BJ (cell line): ENCODE data around the gene MRPS34. TPM values are rescaled to one million over a fixed set of nuclear protein-coding genes. Genes with fewer than 3 reads are reported as not detected.

Experiments used
- CTCF ChIA-PET: fragments of 350-600 bp; formaldehyde crosslinking; extraction: SDS; loops from one replicate; lab custom pipeline; 2021; ENCODE audit warnings: antibody characterized with exemption, inconsistent platforms; lab: Yijun Ruan, JAX
- POLR2A ChIA-PET: fragments of 300-600 bp; sonication (Branson Sonifier 250); formaldehyde crosslinking; extraction: SDS; loops from one replicate; lab custom pipeline; 2021; ENCODE audit warnings: antibody characterized with exemption; lab: Charles Lee
- DNase-seq: peaks from one replicate; pipeline ENCODE4 v3.0.0-alpha.2; 2011; ENCODE audit warnings: low read depth
- H3K27me3 ChIP-seq: 2 replicates; pipeline ENCODE4 v1.6.0; 2011; ENCODE audit warnings: low read length; ENCODE audit not compliant: control insufficient read depth, insufficient read depth
- H3K36me3 ChIP-seq: 2 replicates; pipeline ENCODE4 v1.5.1; 2011; ENCODE audit warnings: low read length; ENCODE audit not compliant: control insufficient read depth, insufficient read depth
- H3K4me3 ChIP-seq: 2 replicates; pipeline ENCODE4 v1.5.1; 2011; ENCODE audit warnings: low read depth, mild to moderate bottlenecking, control low read depth, low read length
- CTCF ChIP-seq: IDR thresholded peaks from 2 replicates; pipeline ENCODE4 v1.5.1; 2011; ENCODE audit warnings: low read depth, mild to moderate bottlenecking, control low read depth, inconsistent platforms, low read length, moderate library complexity; ENCODE audit not compliant: insufficient read depth
- polyA plus RNA-seq: library from polyadenylated mRNA; depleted of rRNA; stranded (reverse); fragments of >200 nt; gene quantifications from 2 replicates; pipeline ENCODE4 v1.2.3, GENCODE V29; 2011

MRPS34 gene
- polyA plus RNA-seq, 1 experiment = 69.6 TPM

- TF ChIP-seq CTCF = no peak
- ChIA-PET CTCF (interaction anchor here (0.6 to 1.6 kb wide), 4 partner anchors 8 to 81 kb away, joined by 3 to 11 read pairs (median 3); partner anchors contain the start of genes NUBP2 and SPSB3), POLR2A (no interaction called here)
- no peak for DNase-seq
- Histone ChIP-seq H3K36me3 (peaks cover 27% of the 10 kb centered on the region), H3K27me3 (no peaks in the 10 kb centered on the region), H3K4me3 (no peak overlapping the region)
Measured at GRCh38 chr16:1775006-1775845, 2.3 kb upstream of the MRPS34 start.

- no peak for TF ChIP-seq CTCF
- Histone ChIP-seq H3K36me3 (peaks cover 25% of the 10 kb centered on the region), H3K27me3 (no peaks in the 10 kb centered on the region), H3K4me3 (peak overlapping the region; percentile 92)
- DNase-seq = no peak
- ChIA-PET POLR2A (no interaction called here), CTCF (interaction anchor here (1.0 to 1.9 kb wide), 4 partner anchors 8 to 68 kb away, joined by 3 to 11 read pairs (median 6); partner anchors contain the start of genes MAPK8IP3, NUBP2 and SPSB3)
Measured at GRCh38 chr16:1774448-1774780, 1.5 kb upstream of the MRPS34 start.

- POLR2A ChIA-PET = no interaction called here
- Histone ChIP-seq H3K36me3 (peaks cover 29% of the 10 kb centered on the region), H3K4me3 (peak overlapping the region; percentile 92), H3K27me3 (no peaks in the 10 kb centered on the region)
- CTCF ChIA-PET = interaction anchor here (1.0 to 1.9 kb wide), 4 partner anchors 9 to 68 kb away, joined by 3 to 11 read pairs (median 6); partner anchors contain the start of genes MAPK8IP3, NUBP2 and SPSB3
- DNase-seq = no peak
- TF ChIP-seq CTCF = no peak
Measured at GRCh38 chr16:1773703-1774447, 941 bp upstream of the MRPS34 start.

- no peak for DNase-seq
Measured at GRCh38 chr16:1772362-1772907, 499 bp downstream of the MRPS34 start, which contains the start of gene EME2. Gene EME2, plus strand, starts transcription at chr16:1772810. Its CDS starts 418 bp downstream, at chr16:1773228.

More at GRCh38 chr16:1772362-1772907, 499 bp downstream of the MRPS34 start, which contains the start of gene EME2:
- H3K36me3 ChIP-seq = peaks cover 31% of the 10 kb centered on the region
- TF ChIP-seq CTCF = no peak
- CTCF ChIA-PET = interaction anchor here (0.6 to 1.9 kb wide), 4 partner anchors 10 to 80 kb away, joined by 3 to 8 read pairs (median 4); partner anchors contain the start of genes MAPK8IP3, NUBP2 and SPSB3
- peak within 1 kb of the TSS; percentile 92 for H3K4me3 ChIP-seq
- no peaks in the 10 kb centered on the region for H3K27me3 ChIP-seq
- POLR2A ChIA-PET = interaction anchor here (0.6 kb wide), 1 partner anchor 67 kb away, joined by 4 read pairs; no protein-coding TSS in a partner anchor
